Stomach (tissue), 4 donors: Measurements from ENCODE around the gene RETREG3.

Source experiments
- POLR2A ChIP-seq, 4 donors: fragments of 450-650 bp; IDR thresholded peaks; one replicate each; pipeline ENCODE4 v1.6.1; 2016; ENCODE audit warnings: antibody characterized with exemption in 4 of 4, control low read depth in 2 of 4, mild to moderate bottlenecking in 1 of 4, moderate library complexity in 1 of 4
- POLR2AphosphoS5 ChIP-seq, 3 donors: sonication (generic); formaldehyde crosslinking; IDR thresholded peaks; one replicate each; pipeline ENCODE4 v1.6.1; 2016; ENCODE audit warnings: antibody characterized with exemption in 3 of 3
- TF ChIP-seq, protein P1 (sequence below), 7 experiments: fragments of 450-650 bp in 4 of 7; fragments of 200-600 bp in 3 of 7; sonication (generic) in 3 of 7; IDR thresholded peaks; one replicate each; pipeline ENCODE4 v1.5.1; 2016 to 2019; ENCODE audit warnings: antibody characterized with exemption in 7 of 7, control low read depth in 2 of 7, mild to moderate bottlenecking in 1 of 7

DNA sequence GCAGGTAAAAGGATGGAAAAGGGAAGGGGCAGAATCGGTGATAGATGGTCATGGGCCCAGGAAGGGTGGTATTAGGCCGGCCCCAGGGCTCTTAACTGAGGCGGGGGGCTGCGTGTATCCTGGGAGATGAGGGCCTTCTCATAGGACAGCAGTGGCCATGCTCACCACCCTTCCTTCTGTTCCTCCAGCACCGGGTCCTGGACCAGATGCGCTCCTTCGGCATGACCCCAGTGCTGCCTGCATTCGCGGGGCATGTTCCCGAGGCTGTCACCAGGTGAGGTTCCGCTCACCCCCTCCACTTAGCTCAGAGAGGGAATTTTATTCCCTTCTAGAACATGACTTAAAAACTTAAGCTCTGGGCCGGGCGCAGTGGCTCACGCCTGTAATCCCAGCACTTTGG lies 70.7 kb downstream of the RETREG3 start:
- TF ChIP-seq, protein P1, sequence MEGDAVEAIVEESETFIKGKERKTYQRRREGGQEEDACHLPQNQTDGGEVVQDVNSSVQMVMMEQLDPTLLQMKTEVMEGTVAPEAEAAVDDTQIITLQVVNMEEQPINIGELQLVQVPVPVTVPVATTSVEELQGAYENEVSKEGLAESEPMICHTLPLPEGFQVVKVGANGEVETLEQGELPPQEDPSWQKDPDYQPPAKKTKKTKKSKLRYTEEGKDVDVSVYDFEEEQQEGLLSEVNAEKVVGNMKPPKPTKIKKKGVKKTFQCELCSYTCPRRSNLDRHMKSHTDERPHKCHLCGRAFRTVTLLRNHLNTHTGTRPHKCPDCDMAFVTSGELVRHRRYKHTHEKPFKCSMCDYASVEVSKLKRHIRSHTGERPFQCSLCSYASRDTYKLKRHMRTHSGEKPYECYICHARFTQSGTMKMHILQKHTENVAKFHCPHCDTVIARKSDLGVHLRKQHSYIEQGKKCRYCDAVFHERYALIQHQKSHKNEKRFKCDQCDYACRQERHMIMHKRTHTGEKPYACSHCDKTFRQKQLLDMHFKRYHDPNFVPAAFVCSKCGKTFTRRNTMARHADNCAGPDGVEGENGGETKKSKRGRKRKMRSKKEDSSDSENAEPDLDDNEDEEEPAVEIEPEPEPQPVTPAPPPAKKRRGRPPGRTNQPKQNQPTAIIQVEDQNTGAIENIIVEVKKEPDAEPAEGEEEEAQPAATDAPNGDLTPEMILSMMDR (IDR thresholded peaks at IDR 0.05), result no peak
- no peak for TF ChIP-seq POLR2A (IDR thresholded peaks at IDR 0.05)
- no peak for TF ChIP-seq POLR2AphosphoS5 (IDR thresholded peaks at IDR 0.05)
